GM12873 (cell line): ENCODE measurements around the gene YIPF3.

Source experiments
- CTCF ChIP-seq: IDR thresholded peaks from 2 replicates; pipeline ENCODE4 v1.5.1; 2012; ENCODE audit warnings: low read depth, mild to moderate bottlenecking, moderate library complexity, low read length, control low read depth; ENCODE audit not compliant: insufficient read depth; ENCODE audit errors: missing control alignments

YIPF3 gene

GRCh38 chr6:43515808-43516207 lies 918 bp downstream of the YIPF3 start:
- no peak for TF ChIP-seq CTCF

GRCh38 chr6:43511824-43512415 lies 4.8 kb downstream of the YIPF3 start:
- TF ChIP-seq CTCF, result no peak

GRCh38 chr6:43510827-43511163 lies 5.9 kb downstream of the YIPF3 start:
- no peak for TF ChIP-seq CTCF

GRCh38 chr6:43509984-43510826 lies 6.5 kb downstream of the YIPF3 start, which contains the start of gene LRRC73:
Gene LRRC73, minus strand, starts transcription at chr6:43510346. Its CDS starts 561 bp downstream, at chr6:43509785.
- no peak for TF ChIP-seq CTCF

- no peak for TF ChIP-seq CTCF
Observed at GRCh38 chr6:43509142-43509983, 7.4 kb downstream of the YIPF3 start.

- TF ChIP-seq CTCF, result peak; percentile 23
Observed at GRCh38 chr6:43508481-43509141, 8.1 kb downstream of the YIPF3 start.
